OCI-LY3 (cell line): ENCODE results near the gene KRTAP10-8.

Experiments
- EZH2phosphoT487 ChIP-seq: fragments of 200-600 bp; shearing (Covaris generic); IDR thresholded peaks from 2 replicates; pipeline ENCODE4 v1.6.1; 2018; ENCODE audit warnings: antibody characterized with exemption, mixed run types, low read depth
- TF ChIP-seq, protein P1 (sequence below): fragments of 200-600, 300-600 bp; sonication (generic); IDR thresholded peaks from 2 replicates; pipeline ENCODE4 v1.5.1; 2014; ENCODE audit warnings: antibody characterized with exemption, low read length, low read depth

DNA sequence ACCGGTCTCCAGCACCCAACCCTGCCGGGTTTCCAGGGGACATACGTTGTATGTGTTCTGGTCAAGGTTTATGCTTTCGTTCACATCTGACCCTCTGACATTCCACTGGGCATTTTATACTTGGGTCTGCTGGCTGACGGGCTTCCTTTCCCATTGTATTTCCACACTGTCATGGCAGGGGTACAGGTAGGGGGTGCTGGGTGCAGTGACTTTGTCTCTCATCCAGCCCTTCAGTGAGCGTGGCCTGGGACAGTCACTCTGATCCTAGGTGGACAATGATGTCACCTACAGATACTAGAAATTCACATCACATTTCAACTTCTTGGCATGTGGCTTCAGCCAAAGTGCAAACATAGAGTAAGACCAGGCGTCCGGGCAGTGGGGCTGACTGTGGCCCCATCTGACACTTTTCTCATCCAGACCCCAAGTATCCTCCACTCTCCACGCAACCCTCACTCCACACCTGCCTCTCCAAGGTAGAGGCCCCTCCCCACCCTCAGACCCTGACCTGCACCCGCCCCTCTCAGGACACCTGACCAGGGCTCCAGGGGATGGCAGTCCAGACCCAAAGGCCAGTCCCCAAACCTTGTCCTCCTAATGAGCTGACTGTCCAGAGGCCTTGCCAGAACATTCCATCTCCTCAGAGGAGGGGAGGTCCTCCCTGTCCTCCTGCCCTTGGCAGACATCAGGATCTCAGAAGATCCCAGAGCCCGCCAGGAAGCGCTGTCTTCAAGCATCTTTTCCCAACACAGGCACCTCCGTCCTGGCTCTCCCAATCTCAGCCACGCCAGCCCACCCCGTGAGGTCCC, 24.5 kb downstream of the KRTAP10-8 start:
- TF ChIP-seq, protein P1, sequence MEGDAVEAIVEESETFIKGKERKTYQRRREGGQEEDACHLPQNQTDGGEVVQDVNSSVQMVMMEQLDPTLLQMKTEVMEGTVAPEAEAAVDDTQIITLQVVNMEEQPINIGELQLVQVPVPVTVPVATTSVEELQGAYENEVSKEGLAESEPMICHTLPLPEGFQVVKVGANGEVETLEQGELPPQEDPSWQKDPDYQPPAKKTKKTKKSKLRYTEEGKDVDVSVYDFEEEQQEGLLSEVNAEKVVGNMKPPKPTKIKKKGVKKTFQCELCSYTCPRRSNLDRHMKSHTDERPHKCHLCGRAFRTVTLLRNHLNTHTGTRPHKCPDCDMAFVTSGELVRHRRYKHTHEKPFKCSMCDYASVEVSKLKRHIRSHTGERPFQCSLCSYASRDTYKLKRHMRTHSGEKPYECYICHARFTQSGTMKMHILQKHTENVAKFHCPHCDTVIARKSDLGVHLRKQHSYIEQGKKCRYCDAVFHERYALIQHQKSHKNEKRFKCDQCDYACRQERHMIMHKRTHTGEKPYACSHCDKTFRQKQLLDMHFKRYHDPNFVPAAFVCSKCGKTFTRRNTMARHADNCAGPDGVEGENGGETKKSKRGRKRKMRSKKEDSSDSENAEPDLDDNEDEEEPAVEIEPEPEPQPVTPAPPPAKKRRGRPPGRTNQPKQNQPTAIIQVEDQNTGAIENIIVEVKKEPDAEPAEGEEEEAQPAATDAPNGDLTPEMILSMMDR: no peak
- no peak for TF ChIP-seq EZH2phosphoT487
